K562 (cell line): Measurements from ENCODE around the gene ZNF24. TPM values are rescaled to one million over a fixed set of nuclear protein-coding genes. Genes with fewer than 3 reads are reported as not detected.

Source experiments
- CBX2 ChIP-seq: fragments of 200-600 bp; sonication (generic); IDR thresholded peaks from one replicate; pipeline ENCODE4 v1.6.1; 2012; ENCODE audit warnings: mild to moderate bottlenecking, low read length, inconsistent platforms; ENCODE audit not compliant: insufficient read depth, poor library complexity, severe bottlenecking
- CLOCK ChIP-seq: fragments of 250-450 bp; sonication (Bioruptor Pico); IDR thresholded peaks from 2 replicates; pipeline ENCODE4 v1.4.0; 2020; ENCODE audit warnings: mild to moderate bottlenecking, moderate library complexity, borderline replicate concordance
- DLX4 ChIP-seq: fragments of 250-450 bp; sonication (Bioruptor Pico); IDR thresholded peaks from 2 replicates; pipeline ENCODE4 v1.6.1; 2021; ENCODE audit warnings: mild to moderate bottlenecking
- DMBX1 ChIP-seq: fragments of 250-450 bp; sonication (Bioruptor Pico); IDR thresholded peaks from 2 replicates; pipeline ENCODE4 v1.8.0; 2022; ENCODE audit warnings: inconsistent platforms, mild to moderate bottlenecking, moderate library complexity, borderline replicate concordance
- HCFC1 ChIP-seq: IDR thresholded peaks from 2 replicates; pipeline ENCODE4 v1.6.1; 2012; ENCODE audit warnings: low read depth, low read length, improper control_type of control experiment
- MAFF ChIP-seq: IDR thresholded peaks from 2 replicates; pipeline ENCODE4 v1.6.1; 2012; ENCODE audit warnings: low read length, improper control_type of control experiment
- MYBL2 ChIP-seq, 2 experiments: fragments of 450-650 bp in 1 of 2; sonication (generic) in 1 of 2; formaldehyde crosslinking in 1 of 2; IDR thresholded peaks; 2 replicates each; pipeline versions ENCODE4 v1.6.1 to v1.8.1; 2017 to 2022; ENCODE audit warnings: borderline replicate concordance in 1 of 2, inconsistent platforms in 1 of 2, low read depth in 1 of 2, mild to moderate bottlenecking in 1 of 2, missing genetic modification reagents in 1 of 2, moderate library complexity in 1 of 2
- NFE2 ChIP-seq: IDR thresholded peaks from 2 replicates; pipeline ENCODE4 v1.6.1; 2014; ENCODE audit warnings: antibody characterized with exemption, low read depth
- PHB ChIP-seq: fragments of 250-450 bp; sonication (Bioruptor Pico); IDR thresholded peaks from 2 replicates; pipeline ENCODE4 v1.5.0; 2021
- YBX1 ChIP-seq: fragments of 450-650 bp; IDR thresholded peaks from 2 replicates; pipeline ENCODE4 v1.7.1; 2016; ENCODE audit warnings: mild to moderate bottlenecking
- ZNF146 ChIP-seq: IDR thresholded peaks from one replicate; pipeline ENCODE4 v1.6.1; 2018; ENCODE audit warnings: missing compliant biosample characterization; ENCODE audit not compliant: unreplicated experiment
- ZNF408 ChIP-seq: fragments of 250-450 bp; sonication (Bioruptor Pico); IDR thresholded peaks from 2 replicates; pipeline ENCODE4 v1.4.0; 2020; ENCODE audit warnings: low read depth, mild to moderate bottlenecking, moderate library complexity
- ZNF57 ChIP-seq: fragments of 450-650 bp; formaldehyde crosslinking; IDR thresholded peaks from 2 replicates; pipeline ENCODE4 v1.4.0; 2020; ENCODE audit warnings: mild to moderate bottlenecking, moderate library complexity
- ZNF695 ChIP-seq: fragments of 450-650 bp; formaldehyde crosslinking; IDR thresholded peaks from 2 replicates; pipeline ENCODE4 v1.4.0; 2020; ENCODE audit warnings: mild to moderate bottlenecking, moderate library complexity
- polyA plus RNA-seq, 8 experiments: library from polyadenylated mRNA; depleted of rRNA in 4 of 8; stranded (reverse) in 5 of 8; unstranded in 3 of 8; fragments of >200 nt; fragmentation: Nextera tagmentation in 2 of 8; fragmentation: Illumina TruSeq in 1 of 8; extraction: Ambion mirVana in 2 of 8; extraction: Trizol in 1 of 8; gene quantifications; 2 replicates each; pipeline versions ENCODE4 v1.2.1 to v1.2.3, GENCODE V29; 2011 to 2014; ENCODE audit warnings: inconsistent platforms in 1 of 8, missing spikeins in 1 of 8
- total RNA-seq, 7 experiments: library from RNA; depleted of rRNA in 6 of 7; stranded (reverse); fragments of >200 nt in 6 of 7; fragmentation: Illumina TruSeq in 2 of 7; extraction: Trizol in 2 of 7; gene quantifications; 2 replicates each; pipeline versions ENCODE4 v1.2.1 to v1.2.3, GENCODE V29; 2011 to 2021; ENCODE audit warnings: low replicate concordance in 1 of 7
- TF ChIP-seq, protein P1 (sequence below): fragments of 450-650 bp; IDR thresholded peaks from 2 replicates; pipeline ENCODE4 v1.6.1; 2017; ENCODE audit warnings: antibody characterized with exemption, mild to moderate bottlenecking
- TF ChIP-seq, protein P2 (sequence below), 2 experiments: IDR thresholded peaks; 2 replicates each; pipeline ENCODE4 v1.6.1; 2012; ENCODE audit warnings: improper control_type of control experiment in 2 of 2, low read depth in 2 of 2, low read length in 2 of 2, borderline replicate concordance in 1 of 2

Gene ZNF24
- total and polyA plus RNA-seq, 9 of the 15 experiments (the other 6 are each of a cell fraction or from before 2014, with no cell fraction given) = 35.7 to 72.8 (median 54.1) TPM

DNA sequence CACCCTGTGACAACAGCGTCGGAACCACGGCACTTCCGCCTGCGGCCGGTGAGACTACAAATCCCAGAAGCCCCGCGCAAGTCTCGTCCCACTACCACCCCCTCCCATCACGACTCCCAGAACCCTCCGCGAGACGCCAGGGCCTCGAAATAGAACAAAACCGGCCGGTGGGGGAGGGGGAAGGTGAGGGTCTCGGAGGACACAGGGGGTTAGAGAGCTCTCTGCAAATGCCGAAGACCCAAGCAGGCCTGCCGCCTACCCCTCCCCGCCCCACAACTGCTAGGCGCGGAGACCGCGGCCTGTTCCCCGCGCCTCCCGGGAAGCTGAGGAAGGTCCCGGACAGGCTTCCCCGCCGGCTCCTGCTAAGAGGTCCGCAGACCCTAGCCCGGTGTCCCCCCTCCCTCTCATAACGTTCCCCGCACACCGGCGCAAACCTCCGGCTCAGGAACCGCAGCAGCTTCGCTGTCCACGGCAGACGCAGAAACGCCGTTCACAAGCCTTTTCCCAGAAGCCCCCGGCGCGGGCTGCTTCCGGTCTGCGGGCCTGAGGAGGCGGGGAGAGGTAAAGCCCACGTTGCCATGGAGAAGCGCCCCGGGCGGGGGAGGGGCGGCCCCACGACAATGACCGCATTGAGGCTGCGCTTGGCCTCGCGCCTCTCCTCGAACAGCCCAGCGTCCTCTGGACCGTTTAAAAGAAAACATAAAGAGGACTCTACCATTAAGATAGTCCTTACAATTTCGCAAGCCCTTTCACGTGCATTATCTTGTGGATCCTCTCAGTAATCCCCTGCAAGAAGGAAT is at the start of gene ZNF24 (continued):
- TF ChIP-seq, protein P1, sequence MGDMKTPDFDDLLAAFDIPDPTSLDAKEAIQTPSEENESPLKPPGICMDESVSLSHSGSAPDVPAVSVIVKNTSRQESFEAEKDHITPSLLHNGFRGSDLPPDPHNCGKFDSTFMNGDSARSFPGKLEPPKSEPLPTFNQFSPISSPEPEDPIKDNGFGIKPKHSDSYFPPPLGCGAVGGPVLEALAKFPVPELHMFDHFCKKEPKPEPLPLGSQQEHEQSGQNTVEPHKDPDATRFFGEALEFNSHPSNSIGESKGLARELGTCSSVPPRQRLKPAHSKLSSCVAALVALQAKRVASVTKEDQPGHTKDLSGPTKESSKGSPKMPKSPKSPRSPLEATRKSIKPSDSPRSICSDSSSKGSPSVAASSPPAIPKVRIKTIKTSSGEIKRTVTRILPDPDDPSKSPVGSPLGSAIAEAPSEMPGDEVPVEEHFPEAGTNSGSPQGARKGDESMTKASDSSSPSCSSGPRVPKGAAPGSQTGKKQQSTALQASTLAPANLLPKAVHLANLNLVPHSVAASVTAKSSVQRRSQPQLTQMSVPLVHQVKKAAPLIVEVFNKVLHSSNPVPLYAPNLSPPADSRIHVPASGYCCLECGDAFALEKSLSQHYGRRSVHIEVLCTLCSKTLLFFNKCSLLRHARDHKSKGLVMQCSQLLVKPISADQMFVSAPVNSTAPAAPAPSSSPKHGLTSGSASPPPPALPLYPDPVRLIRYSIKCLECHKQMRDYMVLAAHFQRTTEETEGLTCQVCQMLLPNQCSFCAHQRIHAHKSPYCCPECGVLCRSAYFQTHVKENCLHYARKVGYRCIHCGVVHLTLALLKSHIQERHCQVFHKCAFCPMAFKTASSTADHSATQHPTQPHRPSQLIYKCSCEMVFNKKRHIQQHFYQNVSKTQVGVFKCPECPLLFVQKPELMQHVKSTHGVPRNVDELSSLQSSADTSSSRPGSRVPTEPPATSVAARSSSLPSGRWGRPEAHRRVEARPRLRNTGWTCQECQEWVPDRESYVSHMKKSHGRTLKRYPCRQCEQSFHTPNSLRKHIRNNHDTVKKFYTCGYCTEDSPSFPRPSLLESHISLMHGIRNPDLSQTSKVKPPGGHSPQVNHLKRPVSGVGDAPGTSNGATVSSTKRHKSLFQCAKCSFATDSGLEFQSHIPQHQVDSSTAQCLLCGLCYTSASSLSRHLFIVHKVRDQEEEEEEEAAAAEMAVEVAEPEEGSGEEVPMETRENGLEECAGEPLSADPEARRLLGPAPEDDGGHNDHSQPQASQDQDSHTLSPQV = no peak; the same call in none of the 2 replicates
- TF ChIP-seq ZNF408 (CRISPR knock-in tag) (no peak), MYBL2 (IDR thresholded peaks at IDR 0.05; ENCODE audit: low read depth) (peak; percentile 70; the same call in 1 of the 2 replicates), MYBL2 (CRISPR knock-in tag; IDR thresholded peaks at IDR 0.05; ENCODE audit: borderline replicate concordance) (no peak), DMBX1 (CRISPR knock-in tag) (peak; percentile 27; the same call in 1 of the 2 replicates), PHB (CRISPR knock-in tag) (peak; percentile 72; the same call in 1 of the 2 replicates), HCFC1 (peak; percentile 95), ZNF57 (CRISPR knock-in tag) (no peak), MAFF (no peak), YBX1 (no peak), DLX4 (CRISPR knock-in tag) (no peak), NFE2 (no peak), CBX2 (no peak), ZNF695 (CRISPR knock-in tag) (no peak), ZNF146 (CRISPR knock-in tag) (no peak), CLOCK (CRISPR knock-in tag) (no peak)
- TF ChIP-seq, protein P2, sequence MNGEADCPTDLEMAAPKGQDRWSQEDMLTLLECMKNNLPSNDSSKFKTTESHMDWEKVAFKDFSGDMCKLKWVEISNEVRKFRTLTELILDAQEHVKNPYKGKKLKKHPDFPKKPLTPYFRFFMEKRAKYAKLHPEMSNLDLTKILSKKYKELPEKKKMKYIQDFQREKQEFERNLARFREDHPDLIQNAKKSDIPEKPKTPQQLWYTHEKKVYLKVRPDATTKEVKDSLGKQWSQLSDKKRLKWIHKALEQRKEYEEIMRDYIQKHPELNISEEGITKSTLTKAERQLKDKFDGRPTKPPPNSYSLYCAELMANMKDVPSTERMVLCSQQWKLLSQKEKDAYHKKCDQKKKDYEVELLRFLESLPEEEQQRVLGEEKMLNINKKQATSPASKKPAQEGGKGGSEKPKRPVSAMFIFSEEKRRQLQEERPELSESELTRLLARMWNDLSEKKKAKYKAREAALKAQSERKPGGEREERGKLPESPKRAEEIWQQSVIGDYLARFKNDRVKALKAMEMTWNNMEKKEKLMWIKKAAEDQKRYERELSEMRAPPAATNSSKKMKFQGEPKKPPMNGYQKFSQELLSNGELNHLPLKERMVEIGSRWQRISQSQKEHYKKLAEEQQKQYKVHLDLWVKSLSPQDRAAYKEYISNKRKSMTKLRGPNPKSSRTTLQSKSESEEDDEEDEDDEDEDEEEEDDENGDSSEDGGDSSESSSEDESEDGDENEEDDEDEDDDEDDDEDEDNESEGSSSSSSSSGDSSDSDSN (IDR thresholded peaks at IDR 0.05; ENCODE audit: borderline replicate concordance in 1 of 2, low read depth in 2 of 2, low read length in 2 of 2) = no peak
